OCI-LY1 (cell line): Measurements from ENCODE around the gene ABO.

Source experiments
- CTCF ChIP-seq: fragments of 200-600 bp; sonication (generic), shearing (Covaris generic); IDR thresholded peaks from 2 replicates; pipeline ENCODE4 v1.5.1; 2017; ENCODE audit warnings: mild to moderate bottlenecking, antibody characterized with exemption, low read length, moderate library complexity, mixed read lengths
- EZH2 ChIP-seq: fragments of 200-600 bp; sonication (generic), shearing (Covaris generic); IDR thresholded peaks from 2 replicates; pipeline ENCODE4 v1.8.0; 2017; ENCODE audit warnings: borderline replicate concordance, mixed run types, mild to moderate bottlenecking, antibody characterized with exemption, low read length, moderate library complexity, mixed read lengths

GRCh38 chr9:133255371-133256135, 19.4 kb downstream of the ABO start:
- no peak for TF ChIP-seq CTCF
- TF ChIP-seq EZH2, result no peak
